Testis (tissue), 2 donors: ENCODE results near the gene CFAP107.
"Not testable (repeated sequence)": the region's sequence is repeated elsewhere in the genome, so short reads cannot be mapped to it uniquely, and the experiment has no call there.

Source experiments
- CTCF ChIP-seq, 3 experiments: fragments of 450-650 bp in 2 of 3; fragments of 200-600 bp in 1 of 3; sonication (generic) in 1 of 3; IDR thresholded peaks; one replicate each; pipeline ENCODE4 v1.5.1; 2016 to 2019; ENCODE audit warnings: antibody characterized with exemption in 3 of 3, mild to moderate bottlenecking in 2 of 3, moderate library complexity in 1 of 3
- POLR2A ChIP-seq: fragments of 450-650 bp; IDR thresholded peaks from one replicate; pipeline ENCODE4 v1.6.1; 2017; ENCODE audit warnings: antibody characterized with exemption, mild to moderate bottlenecking, moderate library complexity

GRCh38 chr1:12784729-12785128 lies 38.7 kb downstream of the CFAP107 start:
- not testable (repeated sequence) for TF ChIP-seq POLR2A; CTCF (IDR thresholded peaks at IDR 0.05)
